GM23338 (cell line): ENCODE data around the gene RABIF. TPM values are rescaled to one million over a fixed set of nuclear protein-coding genes. Genes with fewer than 3 reads are reported as not detected.

Experiments used
- ATAC-seq: fragments of 200-7000 bp; cut with Tn5 transposase; 3 replicates; pipeline ENCODE4 v1.9.1; 2020
- DNase-seq: peaks from one replicate; pipeline ENCODE4 v3.0.0-alpha.2; 2015; ENCODE audit warnings: low spot score
- H2AFZ ChIP-seq: fragments of 200-600 bp; sonication (generic); 2 replicates; pipeline ENCODE4 v1.8.0; 2016; ENCODE audit warnings: antibody characterized with exemption, mild to moderate bottlenecking, moderate library complexity
- H3F3A ChIP-seq: fragments of 200-600 bp; sonication (generic); replicated peaks from 2 replicates; pipeline ENCODE4 v1.8.0; 2017; ENCODE audit warnings: antibody characterized with exemption, mixed run types, low read depth
- H3K27ac ChIP-seq: fragments of 200-600 bp; sonication (generic); 2 replicates; pipeline ENCODE4 v1.6.1; 2016; ENCODE audit warnings: low read depth
- H3K27me3 ChIP-seq: fragments of 200-600 bp; sonication (generic); 2 replicates; pipeline ENCODE4 v1.8.0; 2016; ENCODE audit warnings: mild to moderate bottlenecking, mixed run types, moderate library complexity; ENCODE audit not compliant: insufficient read depth
- H3K36me3 ChIP-seq: fragments of 200-600 bp; sonication (generic); 2 replicates; pipeline ENCODE4 v1.8.0; 2016; ENCODE audit warnings: mild to moderate bottlenecking; ENCODE audit not compliant: insufficient read depth
- H3K4me1 ChIP-seq: fragments of 200-600 bp; sonication (generic); 2 replicates; pipeline ENCODE4 v1.8.0; 2016; ENCODE audit warnings: mild to moderate bottlenecking, moderate library complexity; ENCODE audit not compliant: insufficient read depth
- H3K4me2 ChIP-seq: fragments of 200-600 bp; sonication (generic); 2 replicates; pipeline ENCODE4 v1.7.1; 2017; ENCODE audit warnings: mixed run types
- H3K4me3 ChIP-seq: fragments of 200-600 bp; sonication (generic); 2 replicates; pipeline ENCODE4 v1.6.1; 2016; ENCODE audit warnings: mixed run types
- H3K79me2 ChIP-seq: fragments of 200-600 bp; sonication (generic); replicated peaks from 2 replicates; pipeline ENCODE4 v1.8.0; 2017; ENCODE audit warnings: mild to moderate bottlenecking; ENCODE audit not compliant: insufficient read depth
- H3K9me2 ChIP-seq: fragments of 200-600 bp; sonication (generic); 2 replicates; pipeline ENCODE4 v1.8.0; 2017; ENCODE audit not compliant: insufficient read depth
- H4K20me1 ChIP-seq: fragments of 200-600 bp; sonication (generic); replicated peaks from 2 replicates; pipeline ENCODE4 v1.8.0; 2017; ENCODE audit warnings: mild to moderate bottlenecking; ENCODE audit not compliant: insufficient read depth
- H3K27ac Mint-ChIP-seq: 2 replicates; pipeline ENCODE4 v1.8.0; 2020; ENCODE audit warnings: inconsistent platforms, mild to moderate bottlenecking, moderate library complexity, mixed read lengths
- H3K27me3 Mint-ChIP-seq: 3 replicates; pipeline ENCODE4 v1.8.0; 2022; ENCODE audit warnings: low read depth, mild to moderate bottlenecking, moderate library complexity, mixed read lengths, inconsistent platforms; ENCODE audit not compliant: insufficient read depth, poor library complexity
- H3K36me3 Mint-ChIP-seq: 3 replicates; pipeline ENCODE4 v1.8.0; 2021; ENCODE audit warnings: low read depth, mild to moderate bottlenecking, inconsistent platforms, moderate library complexity, mixed read lengths
- H3K4me1 Mint-ChIP-seq: 3 replicates; pipeline ENCODE4 v1.8.0; 2020; ENCODE audit warnings: mild to moderate bottlenecking, inconsistent platforms, mixed read lengths
- H3K4me3 Mint-ChIP-seq: 3 replicates; pipeline ENCODE4 v1.8.0; 2021; ENCODE audit warnings: moderate library complexity, mild to moderate bottlenecking, inconsistent platforms, mixed read lengths
- H3K9me3 Mint-ChIP-seq: 3 replicates; pipeline ENCODE4 v1.8.0; 2020; ENCODE audit warnings: moderate library complexity, mild to moderate bottlenecking, inconsistent platforms, mixed read lengths
- CREB1 ChIP-seq: fragments of 250-450 bp; sonication (Bioruptor Pico); IDR thresholded peaks from 2 replicates; pipeline ENCODE4 v1.5.0; 2020; ENCODE audit warnings: low read depth, mild to moderate bottlenecking, moderate library complexity
- EZH2 ChIP-seq: fragments of 200-600 bp; sonication (generic); IDR thresholded peaks from one replicate; pipeline ENCODE4 v1.8.0; 2017; ENCODE audit warnings: antibody characterized with exemption, mild to moderate bottlenecking, low read depth; ENCODE audit not compliant: unreplicated experiment
- EZH2phosphoT487 ChIP-seq: fragments of 200-600 bp; sonication (generic); IDR thresholded peaks from one replicate; pipeline ENCODE4 v1.8.1; 2018; ENCODE audit warnings: antibody characterized with exemption; ENCODE audit not compliant: unreplicated experiment
- NANOG ChIP-seq: IDR thresholded peaks from 2 replicates; pipeline ENCODE4 v1.6.1; 2016; ENCODE audit warnings: antibody characterized with exemption, borderline replicate concordance
- STAT1 ChIP-seq: IDR thresholded peaks from one replicate; pipeline ENCODE4 v1.6.1; 2016; ENCODE audit warnings: antibody characterized with exemption; ENCODE audit not compliant: unreplicated experiment
- ZNF462 ChIP-seq: fragments of 250-450 bp; sonication (Bioruptor Pico); IDR thresholded peaks from 2 replicates; pipeline ENCODE4 v1.5.0; 2020; ENCODE audit warnings: mild to moderate bottlenecking, moderate library complexity
- polyA plus RNA-seq: library from polyadenylated mRNA; unstranded; fragments of >200 nt; fragmentation: Nextera tagmentation; extraction: Ambion mirVana; gene quantifications from 2 replicates; pipeline ENCODE4 v1.2.1, GENCODE V29; 2016
- total RNA-seq: library from RNA; depleted of rRNA; stranded (reverse); fragments of >200 nt; shearing (Covaris generic); gene quantifications from 2 replicates; pipeline ENCODE4 v1.2.3, GENCODE V29; 2014
- TF ChIP-seq, protein P1 (sequence below), 2 experiments: fragments of 200-600 bp in 1 of 2; sonication (generic) in 1 of 2; conservative IDR thresholded peaks; 2 replicates each; pipeline versions ENCODE4 v1.5.1 to v1.6.1; 2016 to 2017; ENCODE audit warnings: antibody characterized with exemption in 2 of 2, low read depth in 2 of 2, mild to moderate bottlenecking in 2 of 2, moderate library complexity in 1 of 2

RABIF gene
- total and polyA plus RNA-seq, 2 experiments from 2014 or later, result 4.9 to 7.6 TPM

DNA sequence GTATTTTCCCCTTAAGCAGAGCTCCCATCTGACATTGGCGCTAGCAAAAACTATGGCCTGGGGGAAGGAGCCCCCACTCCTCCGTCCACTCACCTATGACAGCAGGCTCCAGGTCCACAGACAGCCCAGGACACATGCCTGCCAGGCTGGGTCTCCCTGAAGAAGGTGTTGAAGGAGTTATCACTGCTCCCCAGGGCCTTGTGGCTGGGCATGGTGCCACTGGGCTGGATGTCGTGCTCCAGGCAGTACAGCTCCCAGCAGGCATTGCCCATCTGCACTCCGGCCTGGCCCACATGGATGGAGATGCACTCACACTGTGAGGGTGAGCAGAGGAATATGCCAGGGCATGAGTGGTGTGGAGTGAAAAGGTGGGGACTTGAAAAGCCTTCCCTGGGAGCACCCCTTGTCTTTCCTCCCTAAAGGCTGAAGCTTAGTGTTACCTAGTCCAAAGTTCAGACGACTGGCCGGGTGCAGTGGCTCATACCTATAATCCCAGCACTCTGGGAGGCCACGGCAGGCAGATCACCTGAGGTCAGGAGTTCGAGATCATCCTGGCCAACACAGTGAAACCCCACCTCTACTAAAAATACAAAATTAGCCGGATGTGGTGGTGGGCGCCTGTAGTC is 30.0 kb downstream of the RABIF start (continued):
- TF ChIP-seq ZNF462, result no peak

GRCh38 chr1:202858331-202858730 is 30.6 kb downstream of the RABIF start:
- H3K27me3 ChIP-seq, result no peaks in the 10 kb centered on the region
- Mint-ChIP-seq H3K4me3 (no peak overlapping the region), H3K4me1 (peaks cover 16% of the 10 kb centered on the region), H3K27ac (no peak overlapping the region), H3K9me3 (no peaks in the 10 kb centered on the region), H3K36me3 (peaks cover 38% of the 10 kb centered on the region), H3K27me3 (peaks cover 16% of the 10 kb centered on the region)
- ATAC-seq, result no peak
- no peaks in the 10 kb centered on the region for H3K9me2 ChIP-seq
- peaks cover 15% of the 10 kb centered on the region; the same call in 1 of the 2 replicates for H3K36me3 ChIP-seq
- no peak overlapping the region for H3K4me3 ChIP-seq
- H2AFZ ChIP-seq, result no peak overlapping the region
- peaks cover 9% of the 10 kb centered on the region for H4K20me1 ChIP-seq
- no peak overlapping the region; the same call in 1 of the 2 replicates for H3K27ac ChIP-seq
- no peak overlapping the region for H3K4me2 ChIP-seq
- DNase-seq, result no peak
- peaks cover 22% of the 10 kb centered on the region for H3K4me1 ChIP-seq
- peaks cover 27% of the 10 kb centered on the region for H3K79me2 ChIP-seq
- H3F3A ChIP-seq, result peaks cover 10% of the 10 kb centered on the region
- TF ChIP-seq CREB1 (CRISPR knock-in tag) (no peak), EZH2 (no peak), STAT1 (no peak), NANOG (no peak), ZNF462 (no peak), EZH2phosphoT487 (no peak)
- TF ChIP-seq, protein P1, sequence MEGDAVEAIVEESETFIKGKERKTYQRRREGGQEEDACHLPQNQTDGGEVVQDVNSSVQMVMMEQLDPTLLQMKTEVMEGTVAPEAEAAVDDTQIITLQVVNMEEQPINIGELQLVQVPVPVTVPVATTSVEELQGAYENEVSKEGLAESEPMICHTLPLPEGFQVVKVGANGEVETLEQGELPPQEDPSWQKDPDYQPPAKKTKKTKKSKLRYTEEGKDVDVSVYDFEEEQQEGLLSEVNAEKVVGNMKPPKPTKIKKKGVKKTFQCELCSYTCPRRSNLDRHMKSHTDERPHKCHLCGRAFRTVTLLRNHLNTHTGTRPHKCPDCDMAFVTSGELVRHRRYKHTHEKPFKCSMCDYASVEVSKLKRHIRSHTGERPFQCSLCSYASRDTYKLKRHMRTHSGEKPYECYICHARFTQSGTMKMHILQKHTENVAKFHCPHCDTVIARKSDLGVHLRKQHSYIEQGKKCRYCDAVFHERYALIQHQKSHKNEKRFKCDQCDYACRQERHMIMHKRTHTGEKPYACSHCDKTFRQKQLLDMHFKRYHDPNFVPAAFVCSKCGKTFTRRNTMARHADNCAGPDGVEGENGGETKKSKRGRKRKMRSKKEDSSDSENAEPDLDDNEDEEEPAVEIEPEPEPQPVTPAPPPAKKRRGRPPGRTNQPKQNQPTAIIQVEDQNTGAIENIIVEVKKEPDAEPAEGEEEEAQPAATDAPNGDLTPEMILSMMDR (conservative IDR thresholded peaks at IDR 0.05; ENCODE audit: low read depth in 2 of 2), result no peak
